ENCODE data around the gene SIGLEC10.
A peak's percentile ranks its signal among the peaks of the same experiment; 100 is the strongest.

SIGLEC10 gene

GRCh38 chr19:51392701-51393100 is 24.7 kb downstream of the SIGLEC10 start:
- DNase-seq = no peak

GRCh38 chr19:51391073-51391611 is 26.3 kb downstream of the SIGLEC10 start:
- DNase-seq = no peak

DNA sequence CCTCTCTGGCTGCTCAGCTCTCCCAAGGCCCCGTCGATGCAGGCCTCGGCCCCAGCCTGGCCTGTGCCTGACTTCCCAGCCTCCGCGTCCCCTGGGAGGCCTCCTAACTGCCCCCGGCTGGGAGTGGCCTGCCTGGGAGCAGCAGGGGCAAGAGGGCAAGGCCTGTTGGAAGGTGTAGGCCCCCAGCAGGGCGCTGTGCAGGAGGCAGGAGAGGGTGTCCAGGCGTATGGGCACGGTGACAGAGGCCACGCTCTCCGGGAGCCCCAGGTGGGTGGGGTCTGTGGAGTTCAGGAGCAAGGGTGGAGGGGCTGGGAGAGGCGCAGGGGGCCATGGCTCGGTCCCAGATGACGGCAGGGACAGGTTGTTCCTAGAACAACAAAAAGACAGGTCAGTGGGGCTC is 28.3 kb downstream of the SIGLEC10 start:
- DNase-seq = no peak

- DNase-seq = no peak
Measured at GRCh38 chr19:51387924-51388389, 29.5 kb downstream of the SIGLEC10 start, which contains the start of gene LIM2. Gene LIM2, minus strand, starts transcription at chr19:51387974. Its CDS starts 531 bp downstream, at chr19:51387443.

DNA sequence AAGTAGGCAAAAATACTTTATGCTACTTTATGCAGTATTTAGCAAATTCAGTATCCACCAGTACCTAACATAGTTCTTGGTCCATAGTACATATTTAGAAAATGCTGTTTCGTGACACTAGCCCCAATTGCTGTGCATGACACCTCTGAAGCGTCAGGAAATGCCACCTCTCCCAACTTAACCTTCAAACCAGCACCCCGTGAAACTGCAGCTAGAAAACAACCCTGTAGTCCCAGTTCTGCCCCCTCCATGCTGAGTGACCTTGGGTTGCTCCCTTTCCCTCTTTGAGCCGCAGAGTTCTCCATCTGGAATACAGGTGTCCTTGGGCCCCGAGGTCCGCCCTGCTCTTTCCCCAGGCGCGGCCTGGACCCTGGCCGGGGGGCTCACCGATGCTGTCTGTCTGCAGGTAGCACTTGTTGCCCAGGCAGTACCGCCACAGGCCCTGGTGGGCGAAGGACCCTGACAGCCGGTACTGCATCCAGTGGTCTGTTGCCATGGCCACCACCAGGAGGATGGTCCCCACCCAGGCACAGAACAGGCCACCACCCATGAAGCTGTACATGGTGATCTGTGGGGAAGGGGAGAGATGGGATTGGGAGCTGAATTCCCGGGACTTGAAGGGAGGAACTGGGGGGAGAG is 30.4 kb downstream of the SIGLEC10 start:
- DNase-seq = no peak

- DNase-seq = no peak
Measured at GRCh38 chr19:51382004-51382403, 35.4 kb downstream of the SIGLEC10 start.

DNA sequence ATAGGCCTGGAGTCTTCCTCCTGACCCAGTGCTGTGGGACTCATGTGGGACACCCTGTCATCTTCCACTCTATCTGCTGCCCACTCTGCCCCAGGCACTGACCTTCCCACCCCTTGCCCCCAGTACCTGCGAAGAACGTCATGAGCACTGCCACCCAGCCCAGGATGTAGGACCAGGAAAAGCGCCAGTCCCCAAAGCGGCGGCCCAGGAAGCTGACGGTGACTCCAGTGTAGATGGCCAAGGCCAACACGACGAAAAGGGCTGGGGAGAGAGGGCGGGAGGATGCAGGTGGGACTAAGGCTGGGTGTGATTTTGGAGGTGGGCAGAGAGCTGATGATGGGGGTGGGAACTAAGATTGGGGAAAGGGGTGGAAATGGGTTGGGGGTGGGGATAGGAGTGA is 37.1 kb downstream of the SIGLEC10 start:
- DNase-seq = no peak

GRCh38 chr19:51377422-51377821 is 40.0 kb downstream of the SIGLEC10 start:
- no peak for DNase-seq

DNA sequence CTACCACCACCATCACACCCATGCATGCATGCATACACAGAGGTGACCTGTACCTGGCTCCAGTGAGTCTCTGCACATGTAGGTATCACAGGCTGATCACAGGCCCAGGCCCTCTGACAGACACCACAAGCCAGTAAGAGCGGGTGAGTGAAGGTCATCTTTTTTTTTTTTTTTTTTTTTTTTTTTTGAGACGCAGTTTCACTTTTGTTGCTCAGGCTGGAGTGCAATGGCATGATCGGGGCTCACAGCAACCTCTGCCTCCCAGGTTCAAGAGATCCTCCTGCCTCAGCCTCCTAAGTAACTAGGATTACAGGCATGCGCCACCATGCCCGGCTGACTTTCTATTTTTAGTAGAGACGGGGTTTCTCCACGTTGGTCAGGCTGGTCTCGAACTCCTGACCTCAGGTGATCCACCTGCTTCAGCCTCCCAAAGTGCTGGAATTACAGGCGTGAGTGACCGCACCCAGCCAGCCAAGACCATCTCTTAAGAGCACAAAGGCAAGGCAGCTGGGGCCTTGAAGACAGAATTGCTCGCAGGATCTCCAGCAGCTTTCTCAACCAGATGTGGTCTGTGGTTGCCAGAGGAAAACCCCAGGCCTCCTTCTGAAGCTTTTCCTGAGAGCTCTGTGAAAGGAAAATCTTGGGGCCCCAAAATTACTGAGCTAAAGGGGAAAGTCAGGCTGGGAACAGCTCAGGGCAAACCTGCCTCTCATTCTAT is 41.8 kb downstream of the SIGLEC10 start:
- no peak for DNase-seq

DNA sequence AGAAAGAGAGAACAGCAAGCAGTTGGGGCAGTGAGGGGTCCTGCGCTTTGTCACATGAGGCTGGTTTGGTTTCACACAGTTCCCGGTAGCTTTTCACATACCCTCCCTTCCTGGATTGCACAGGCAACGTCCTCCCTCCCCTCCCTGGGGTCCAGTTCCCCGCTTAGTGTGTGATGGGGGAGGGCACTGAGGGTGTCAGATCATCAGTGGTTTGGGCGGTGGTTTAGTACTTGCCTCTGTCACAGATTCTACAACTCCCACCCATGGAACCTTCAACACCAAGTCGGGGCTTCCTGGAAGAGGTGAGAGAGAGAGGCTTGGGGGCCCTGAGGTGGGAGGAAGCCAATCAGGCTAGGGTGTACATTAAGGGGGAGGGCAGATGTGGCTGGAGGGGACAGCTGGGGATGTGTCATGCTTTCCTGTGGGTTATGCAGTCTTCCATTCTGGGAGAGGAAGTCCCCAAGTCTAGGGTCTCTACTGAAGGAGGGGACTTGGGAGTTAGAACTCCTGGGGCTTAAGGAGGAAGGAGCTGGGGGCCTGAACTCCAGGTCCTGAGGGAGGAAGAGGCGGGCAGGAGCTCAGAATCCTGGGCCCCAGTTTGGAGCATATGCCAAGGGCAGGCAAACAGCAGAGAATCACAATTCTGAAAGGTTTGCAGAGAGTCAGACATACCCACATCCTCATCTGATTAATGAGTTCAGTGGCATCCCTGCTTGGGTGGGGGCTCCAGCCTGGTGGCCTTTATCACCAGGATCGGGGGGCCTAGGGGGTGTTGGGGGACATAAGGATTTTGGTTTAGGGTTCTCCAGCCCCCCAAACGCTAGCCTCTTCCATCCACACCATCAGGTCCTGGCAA is 44.6 kb downstream of the SIGLEC10 start, which contains the start of gene NKG7:
TSS of gene NKG7 (minus strand) at position 6 of the 856 bp plus-strand sequence. CDS start 119 bp downstream, outside the sequence.
- DNase-seq = no peak

- no peak for DNase-seq
Measured at GRCh38 chr19:51372021-51372648, 45.3 kb downstream of the SIGLEC10 start.

DNA sequence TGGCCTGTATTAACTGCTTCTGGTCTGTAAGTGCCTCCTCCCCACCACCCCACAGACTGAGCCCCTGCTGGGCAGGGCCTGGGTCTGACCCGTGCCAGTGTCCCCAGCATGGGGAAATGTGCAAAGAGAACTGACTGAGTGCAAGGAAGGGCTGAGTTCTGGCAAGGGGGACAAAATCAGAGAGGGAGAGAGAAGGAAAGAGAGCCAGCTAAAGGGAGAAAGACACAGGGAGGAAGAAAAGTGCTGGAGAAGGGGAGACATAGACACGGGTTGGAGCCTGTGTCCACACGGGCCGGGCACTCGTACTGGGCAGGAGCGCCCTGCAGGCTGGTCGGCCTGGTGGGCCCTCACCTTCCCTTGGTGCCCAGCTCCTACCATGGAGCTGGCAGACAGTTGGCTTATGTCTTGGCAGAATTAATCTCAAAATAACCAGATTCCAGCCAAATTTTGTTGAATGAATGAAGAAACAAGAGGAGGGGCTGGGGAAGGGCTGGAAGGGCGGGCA is 46.2 kb downstream of the SIGLEC10 start:
- no peak for DNase-seq

DNA sequence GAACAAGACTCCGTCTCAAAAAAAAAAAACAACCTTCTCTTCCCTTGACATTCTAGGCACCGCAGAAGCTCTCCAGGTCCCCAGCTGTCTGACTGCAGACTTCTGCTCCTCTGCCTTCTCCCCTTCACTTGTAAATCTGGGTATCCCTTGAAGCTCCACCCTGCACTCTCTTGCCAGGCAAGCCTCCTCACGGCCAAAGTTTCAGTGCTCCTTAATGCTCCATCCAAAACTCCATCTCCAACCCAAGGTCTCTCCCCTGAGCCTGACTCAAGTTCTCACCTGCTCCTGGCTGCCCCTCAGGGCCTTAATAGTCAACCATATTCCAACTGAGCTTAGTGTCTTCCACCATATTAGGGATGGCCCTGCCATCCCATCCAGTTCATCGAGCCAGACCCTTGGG is 47.2 kb downstream of the SIGLEC10 start:
- no peak for DNase-seq

GRCh38 chr19:51368366-51369282 is 48.8 kb downstream of the SIGLEC10 start, which contains the start of gene CLDND2:
Gene CLDND2, minus strand, starts transcription at chr19:51369003. Its CDS starts 426 bp downstream, at chr19:51368577.
- no peak for DNase-seq

DNA sequence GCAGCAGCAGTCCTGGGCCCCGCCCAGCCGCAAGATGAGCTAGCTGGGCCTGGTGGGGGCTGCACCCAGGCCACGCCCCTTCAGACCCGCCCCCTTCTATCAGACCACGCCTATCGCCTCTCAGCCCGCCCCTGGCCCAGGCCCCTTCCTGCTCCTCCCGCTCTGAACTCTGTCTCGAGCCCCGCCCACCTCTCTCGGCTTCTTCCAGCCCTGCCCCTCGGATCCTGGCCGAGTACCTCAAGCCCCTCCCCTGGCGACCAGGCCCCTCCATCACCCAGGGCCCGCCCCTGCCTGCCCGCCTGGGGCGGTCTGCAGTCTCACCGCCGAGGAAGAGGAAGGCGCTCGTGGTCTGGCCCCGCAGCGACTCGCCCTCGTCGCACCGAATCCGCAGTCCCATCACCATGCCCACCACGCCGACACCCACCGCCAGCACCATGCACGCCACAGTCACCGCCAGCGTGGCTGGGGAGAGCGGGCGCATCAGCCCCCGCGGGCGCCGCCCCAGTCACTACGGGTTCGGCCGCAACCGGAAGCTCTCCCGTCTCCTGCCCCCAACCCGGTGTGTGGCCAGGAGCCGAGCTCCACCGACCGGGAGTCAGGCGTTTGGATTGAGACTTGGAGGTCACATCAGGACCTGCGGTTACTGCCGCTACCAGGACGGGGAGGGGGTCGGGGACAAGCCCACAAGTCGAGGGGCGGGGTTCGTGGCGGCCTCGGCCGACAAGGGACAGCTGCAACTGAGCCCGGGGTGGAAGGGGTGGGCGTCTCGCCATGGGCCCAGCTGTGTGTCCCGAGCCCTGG is 49.7 kb downstream of the SIGLEC10 start:
- DNase-seq = peak; percentile 95

DNA sequence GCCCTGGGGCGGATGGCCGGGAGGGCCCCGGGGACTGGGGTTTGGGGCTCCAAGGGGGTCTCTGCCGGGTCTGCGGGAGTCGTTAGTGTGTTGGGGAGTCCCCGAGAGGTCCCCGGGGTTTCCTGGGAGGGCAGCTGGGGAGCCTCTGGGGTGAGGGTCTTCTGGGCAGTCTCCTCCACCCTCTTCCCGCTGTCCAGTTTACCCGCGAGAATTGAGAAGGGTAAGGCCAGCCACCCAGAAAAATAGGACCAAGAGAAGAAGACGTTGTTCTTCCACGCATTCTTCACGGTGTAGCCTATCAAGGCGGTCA is 50.2 kb downstream of the SIGLEC10 start:
- DNase-seq = no peak

DNA sequence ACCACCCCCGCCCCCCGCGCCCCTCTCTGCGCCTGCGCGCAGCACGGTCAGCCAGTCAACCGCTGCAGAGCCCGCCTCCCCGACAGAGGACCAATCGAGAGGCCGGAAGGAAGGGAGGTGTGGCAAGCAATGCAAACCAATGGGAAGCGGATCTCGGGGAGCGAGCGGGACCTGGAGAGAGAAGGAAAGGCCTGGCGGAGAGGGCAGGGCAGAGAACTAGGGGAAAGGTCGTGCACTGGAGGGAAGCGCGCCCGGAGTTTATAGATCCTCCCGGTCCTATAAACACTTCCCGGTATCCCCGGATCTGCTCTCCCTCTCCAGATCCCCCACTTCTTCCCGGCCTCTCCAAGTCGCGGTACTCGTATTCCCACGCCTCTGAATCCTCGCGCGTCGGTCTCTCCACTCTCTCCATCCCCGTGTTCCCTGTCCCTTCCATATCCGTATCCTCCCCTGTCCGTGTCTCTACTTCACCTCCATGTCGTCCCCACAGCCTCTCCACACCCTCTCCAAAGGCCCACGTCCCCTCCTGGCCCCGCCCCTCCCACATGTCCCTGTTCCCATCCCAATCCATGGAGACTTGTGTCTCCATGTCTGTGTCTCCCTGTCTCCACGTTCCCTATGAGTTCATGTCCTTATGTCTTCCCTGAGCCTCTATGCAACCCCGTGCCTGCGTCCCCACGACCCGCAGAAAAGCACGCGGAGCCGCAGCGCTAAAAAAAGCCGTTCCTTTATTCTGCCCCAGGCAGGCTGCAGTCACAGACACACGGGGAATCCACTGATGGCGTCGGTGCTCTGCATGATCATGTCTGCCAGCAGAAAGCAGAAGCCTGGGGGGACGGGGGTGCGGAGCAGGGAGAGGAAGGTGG is 50.8 kb downstream of the SIGLEC10 start:
- peak; percentile 81 for DNase-seq

DNA sequence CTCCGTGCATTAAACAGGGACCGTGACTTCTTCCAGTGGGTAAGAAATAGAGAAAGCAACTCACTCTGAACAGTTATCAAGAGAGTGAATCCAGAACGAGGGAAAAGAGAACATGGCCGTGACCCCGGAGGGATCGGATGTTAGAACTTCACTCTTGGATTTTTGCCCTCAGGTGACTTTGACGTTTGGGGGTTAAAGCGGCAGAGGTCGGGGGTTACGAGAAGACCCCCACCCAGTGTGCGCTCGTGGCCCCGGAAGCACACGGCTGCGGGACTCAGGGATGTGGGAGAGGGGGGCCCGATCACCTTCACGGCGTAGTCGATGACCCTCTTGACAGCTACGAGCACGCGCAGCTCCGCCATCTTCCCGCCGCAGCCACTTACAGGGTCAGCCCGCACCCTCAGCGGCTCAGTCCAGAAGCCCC is 51.5 kb downstream of the SIGLEC10 start, which contains the start of gene ETFB:
TSS of gene ETFB (minus strand) at position 424 of the 424 bp plus-strand sequence. CDS start at position 362, 62 bp downstream.
- DNase-seq = peak; percentile 70
